Pons (tissue), 1 donor: ENCODE results near the gene ZNF536.

Experiments used
- DNase-seq: peaks from one replicate; pipeline ENCODE4 v3.0.0-alpha.2; 2016; ENCODE audit warnings: low spot score

ZNF536 gene

DNA sequence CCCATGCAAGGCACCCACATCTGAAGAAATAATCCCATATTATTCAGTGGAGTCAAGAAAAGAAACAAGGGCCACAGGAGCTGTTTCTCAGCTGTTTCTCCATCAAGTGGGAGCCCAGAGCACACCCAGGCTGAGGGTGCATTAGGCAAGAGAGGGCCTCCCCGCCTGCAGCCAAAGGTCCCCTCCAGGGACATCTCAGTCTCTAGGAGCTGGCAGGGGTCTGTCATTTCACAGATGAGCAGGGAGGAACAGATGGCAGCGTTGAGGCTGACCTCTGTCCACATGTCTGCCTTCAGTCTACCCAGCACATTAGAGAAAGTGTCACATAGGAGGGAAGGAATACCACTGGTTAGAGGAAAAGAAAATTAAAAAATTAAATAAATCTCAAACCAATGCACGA is 157.7 kb downstream of the ZNF536 start:
- DNase-seq: no peak

GRCh38 chr19:30530751-30531150 is 158.6 kb downstream of the ZNF536 start:
- no peak for DNase-seq

DNA sequence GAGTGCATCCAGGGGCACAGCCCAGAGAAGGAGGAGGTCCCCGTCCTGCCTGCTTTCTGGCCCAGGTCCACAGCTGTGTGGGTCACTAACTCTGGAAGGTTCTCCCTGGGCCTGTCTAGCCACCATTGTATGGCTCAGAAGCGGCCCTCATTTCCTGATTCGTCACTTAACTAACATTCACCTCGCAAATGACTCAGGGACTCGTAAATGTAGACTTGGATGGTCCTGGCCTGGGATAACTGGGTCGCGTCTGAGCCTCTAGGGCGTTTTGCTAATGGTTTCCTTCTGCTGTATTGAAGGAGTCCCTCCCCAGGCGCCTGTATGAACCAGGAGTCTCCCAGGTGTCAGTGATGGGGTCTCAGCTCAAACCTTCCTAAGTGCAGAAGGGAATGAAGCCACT is 162.8 kb downstream of the ZNF536 start:
- no peak for DNase-seq

DNA sequence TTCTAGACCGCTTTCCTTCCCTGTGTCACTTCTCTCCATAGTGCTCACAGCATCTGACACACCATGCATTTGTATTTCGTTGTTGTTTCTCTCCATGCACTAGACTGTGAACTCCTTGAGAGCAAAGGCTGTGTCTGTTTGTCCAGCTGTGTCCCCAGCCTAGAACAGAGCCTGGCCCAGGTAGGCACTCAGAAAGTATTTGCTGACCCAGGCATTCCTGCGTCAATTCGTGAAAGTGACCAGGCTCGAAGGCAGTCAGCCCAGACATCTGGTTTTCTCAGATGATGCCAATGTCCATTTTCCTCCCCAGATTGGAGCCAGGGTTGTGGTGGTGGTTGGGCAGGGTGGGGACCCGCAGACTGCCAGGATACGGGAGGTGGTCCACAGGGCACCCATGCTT is 164.8 kb downstream of the ZNF536 start:
- no peak for DNase-seq

- no peak for DNase-seq
Observed at GRCh38 chr19:30539315-30539714, 167.1 kb downstream of the ZNF536 start.

- DNase-seq: no peak
Observed at GRCh38 chr19:30539981-30540380, 167.8 kb downstream of the ZNF536 start.

- DNase-seq: no peak
Observed at GRCh38 chr19:30540761-30541160, 168.6 kb downstream of the ZNF536 start.

DNA sequence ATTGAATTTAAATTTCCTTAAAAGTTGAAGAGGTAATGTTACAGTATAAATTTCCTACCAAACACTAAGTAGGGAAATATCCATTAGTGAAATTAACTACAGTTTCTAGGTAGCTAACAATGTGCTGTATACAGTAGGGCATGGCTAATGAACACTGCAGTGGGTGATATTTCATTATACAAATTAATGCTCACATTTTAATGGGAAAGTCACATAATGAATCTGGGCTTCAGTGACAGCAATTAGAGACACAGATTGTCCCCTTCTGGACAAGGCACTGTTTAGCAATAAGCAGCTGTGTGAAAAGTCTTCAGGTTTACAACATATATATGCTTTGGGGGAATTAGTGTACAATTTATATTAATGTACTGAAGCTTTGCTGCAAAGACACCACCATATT is 169.4 kb downstream of the ZNF536 start:
- no peak for DNase-seq

GRCh38 chr19:30543243-30543945 is 171.2 kb downstream of the ZNF536 start:
- DNase-seq: no peak

DNA sequence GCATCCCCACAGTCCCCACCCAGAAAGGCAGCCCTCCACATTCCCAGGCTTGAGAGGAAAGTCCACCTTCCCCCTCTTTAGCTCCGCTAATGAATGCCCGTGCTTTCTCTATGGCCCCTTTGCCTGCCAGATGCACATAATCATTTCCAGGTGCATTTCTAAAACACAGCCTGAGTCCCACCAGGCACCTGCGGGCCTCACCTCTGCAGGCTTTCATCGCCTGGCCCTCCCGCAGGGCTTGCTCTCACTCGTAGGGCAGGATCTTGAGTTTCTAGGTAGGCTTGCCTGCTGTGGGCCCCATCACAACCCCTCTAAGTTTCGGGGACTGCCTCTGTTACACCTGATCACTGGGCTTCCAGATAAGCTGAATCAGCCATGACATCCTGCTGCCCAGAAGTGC is 173.6 kb downstream of the ZNF536 start:
- DNase-seq: no peak

- no peak for DNase-seq
Observed at GRCh38 chr19:30546332-30546731, 174.1 kb downstream of the ZNF536 start.

GRCh38 chr19:30547246-30547645 is 175.1 kb downstream of the ZNF536 start:
- no peak for DNase-seq

DNA sequence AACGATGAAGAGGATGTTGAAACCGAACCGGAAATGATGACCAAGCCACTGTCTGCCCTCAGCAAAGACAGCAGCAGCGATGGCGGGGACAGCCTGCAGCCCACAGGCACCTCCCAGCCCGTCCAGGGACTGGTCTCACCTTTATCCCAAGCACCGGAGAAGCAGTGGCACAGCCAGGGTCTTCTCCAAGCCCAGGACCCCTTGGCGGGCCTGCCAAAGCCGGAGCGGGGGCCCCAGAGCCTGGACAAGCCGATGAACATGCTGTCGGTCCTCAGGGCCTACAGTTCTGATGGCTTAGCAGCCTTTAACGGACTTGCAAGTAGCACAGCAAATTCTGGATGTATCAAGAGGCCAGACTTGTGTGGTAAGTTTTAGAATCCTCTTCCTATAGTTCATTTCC is 177.0 kb downstream of the ZNF536 start:
- DNase-seq: no peak

DNA sequence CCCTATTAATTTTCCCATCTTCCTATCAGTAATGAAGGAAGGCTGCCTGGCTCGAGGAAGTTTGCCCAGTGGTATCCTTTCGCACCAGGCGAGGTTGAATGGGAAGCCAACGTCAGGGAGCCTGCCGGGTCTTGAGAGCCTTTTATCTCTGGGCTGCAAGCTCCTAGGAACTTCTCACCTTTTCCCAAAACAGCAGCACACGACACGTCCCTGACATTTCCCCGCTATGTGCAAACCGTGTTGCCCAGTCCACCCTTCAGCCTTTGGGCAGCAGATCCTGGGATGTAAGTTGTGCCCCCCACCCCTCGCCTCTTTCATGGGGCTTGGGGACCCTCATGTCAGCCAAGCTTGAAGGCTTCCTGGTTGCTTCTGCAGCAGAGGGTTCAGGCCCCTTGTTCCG is 179.1 kb downstream of the ZNF536 start:
- DNase-seq: no peak

GRCh38 chr19:30552593-30552992 is 180.4 kb downstream of the ZNF536 start:
- no peak for DNase-seq

- DNase-seq: no peak
Observed at GRCh38 chr19:30555075-30555790, 183.0 kb downstream of the ZNF536 start.

- no peak for DNase-seq
Observed at GRCh38 chr19:30555791-30556110, 183.6 kb downstream of the ZNF536 start.

GRCh38 chr19:30556230-30556711 is 184.1 kb downstream of the ZNF536 start:
- peak; percentile 95 for DNase-seq

GRCh38 chr19:30557212-30557611 is 185.0 kb downstream of the ZNF536 start:
- peak; percentile 21 for DNase-seq

DNA sequence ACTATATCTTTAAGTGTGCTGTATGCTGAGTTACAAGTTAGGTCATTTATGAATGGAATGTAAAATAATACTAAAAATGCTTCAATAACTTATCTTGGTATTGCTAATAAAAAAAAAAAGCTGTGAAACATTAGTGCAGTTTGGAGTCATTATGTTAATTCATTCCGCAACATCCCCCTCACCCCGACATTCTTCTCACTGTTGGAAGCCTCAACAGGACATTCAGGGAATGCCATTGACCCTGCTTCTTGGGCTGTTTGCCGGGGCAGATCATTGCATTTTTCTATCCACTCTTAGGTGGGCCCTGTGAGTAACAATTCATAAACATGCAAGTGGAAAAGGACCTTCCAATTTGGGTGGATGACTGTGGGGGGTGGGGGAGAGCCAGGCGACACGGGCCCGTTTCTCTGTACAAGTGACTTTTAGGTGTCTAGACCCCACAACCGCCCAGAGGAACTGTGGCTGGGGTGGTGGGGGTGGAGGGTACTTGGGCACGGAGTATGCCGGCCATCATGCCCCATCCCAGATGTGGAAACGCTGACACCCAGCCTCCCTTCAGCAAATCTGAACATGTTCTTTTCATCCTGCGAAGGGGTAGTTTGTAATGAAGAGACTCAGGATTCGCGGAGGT is 185.9 kb downstream of the ZNF536 start:
- no peak for DNase-seq

- no peak for DNase-seq
Observed at GRCh38 chr19:30558793-30559192, 186.6 kb downstream of the ZNF536 start.

GRCh38 chr19:30559446-30559845 is 187.3 kb downstream of the ZNF536 start:
- no peak for DNase-seq

DNA sequence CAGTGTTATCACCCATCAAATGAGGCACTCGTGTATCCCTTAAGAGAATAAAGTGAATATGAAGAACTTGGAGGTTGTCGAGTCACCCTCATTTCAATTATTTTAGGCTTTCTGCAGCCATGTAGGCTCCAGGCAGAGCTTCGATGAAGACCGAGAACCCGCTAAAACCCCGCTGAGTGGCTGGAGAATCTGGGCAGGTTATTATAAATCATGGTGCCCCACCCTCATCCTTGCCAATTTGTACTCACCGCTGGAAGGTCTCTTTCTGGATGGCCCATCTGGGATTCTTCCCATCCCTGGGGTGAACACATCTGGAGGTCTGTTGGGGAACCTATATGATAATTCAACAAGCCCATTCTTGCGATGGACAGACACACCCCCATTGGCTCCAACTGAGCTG is 190.8 kb downstream of the ZNF536 start:
- DNase-seq: no peak
